GM19035 (cell line): Measurements from ENCODE around the gene SPRY2.
"Not testable (repeated sequence)": the region's sequence is repeated elsewhere in the genome, so short reads cannot be mapped to it uniquely, and the experiment has no call there.

Experiments used
- ATAC-seq: cut with Tn5 transposase; IDR thresholded peaks from one replicate; pipeline ENCODE4 v1.9.1; 2021; ENCODE audit not compliant: unreplicated experiment

SPRY2 gene

GRCh38 chr13:80355496-80356094, 14.7 kb upstream of the SPRY2 start:
- not testable (repeated sequence) for ATAC-seq

GRCh38 chr13:80348750-80349149, 7.8 kb upstream of the SPRY2 start:
- ATAC-seq: no peak

GRCh38 chr13:80348314-80348713, 7.4 kb upstream of the SPRY2 start:
- no peak for ATAC-seq

GRCh38 chr13:80345771-80346510, 5.0 kb upstream of the SPRY2 start:
- no peak for ATAC-seq

- not testable (repeated sequence) for ATAC-seq
Measured at GRCh38 chr13:80344032-80344431, 3.1 kb upstream of the SPRY2 start.

- ATAC-seq: peak; percentile 63
Measured at GRCh38 chr13:80342471-80343371, 1.8 kb upstream of the SPRY2 start.

- no peak for ATAC-seq
Measured at GRCh38 chr13:80341756-80342370, 937 bp upstream of the SPRY2 start.

- peak; percentile 29 for ATAC-seq
Measured at GRCh38 chr13:80340651-80341100, 250 bp downstream of the SPRY2 start.

- peak; percentile 20 for ATAC-seq
Measured at GRCh38 chr13:80339912-80340650, 845 bp downstream of the SPRY2 start.

GRCh38 chr13:80339563-80339911, 1.4 kb downstream of the SPRY2 start:
- no peak for ATAC-seq

- ATAC-seq: no peak
Measured at GRCh38 chr13:80338781-80339562, 2.0 kb downstream of the SPRY2 start.

GRCh38 chr13:80337288-80338081, 3.4 kb downstream of the SPRY2 start:
- ATAC-seq: no peak

- ATAC-seq: no peak
Measured at GRCh38 chr13:80336776-80337287, 4.1 kb downstream of the SPRY2 start.

GRCh38 chr13:80336370-80336769, 4.6 kb downstream of the SPRY2 start:
- no peak for ATAC-seq

- no peak for ATAC-seq
Measured at GRCh38 chr13:80334597-80335260, 6.2 kb downstream of the SPRY2 start.

- no peak for ATAC-seq
Measured at GRCh38 chr13:80331984-80332383, 8.9 kb downstream of the SPRY2 start.

- no peak for ATAC-seq
Measured at GRCh38 chr13:80329250-80329649, 11.7 kb downstream of the SPRY2 start.

GRCh38 chr13:80319004-80319403, 21.9 kb downstream of the SPRY2 start:
- no peak for ATAC-seq
